ENCODE measurements around the gene DAB2IP.
"Not testable (repeated sequence)": the region's sequence is repeated elsewhere in the genome, so short reads cannot be mapped to it uniquely, and the experiment has no call there.

- TF ChIP-seq, protein P1, sequence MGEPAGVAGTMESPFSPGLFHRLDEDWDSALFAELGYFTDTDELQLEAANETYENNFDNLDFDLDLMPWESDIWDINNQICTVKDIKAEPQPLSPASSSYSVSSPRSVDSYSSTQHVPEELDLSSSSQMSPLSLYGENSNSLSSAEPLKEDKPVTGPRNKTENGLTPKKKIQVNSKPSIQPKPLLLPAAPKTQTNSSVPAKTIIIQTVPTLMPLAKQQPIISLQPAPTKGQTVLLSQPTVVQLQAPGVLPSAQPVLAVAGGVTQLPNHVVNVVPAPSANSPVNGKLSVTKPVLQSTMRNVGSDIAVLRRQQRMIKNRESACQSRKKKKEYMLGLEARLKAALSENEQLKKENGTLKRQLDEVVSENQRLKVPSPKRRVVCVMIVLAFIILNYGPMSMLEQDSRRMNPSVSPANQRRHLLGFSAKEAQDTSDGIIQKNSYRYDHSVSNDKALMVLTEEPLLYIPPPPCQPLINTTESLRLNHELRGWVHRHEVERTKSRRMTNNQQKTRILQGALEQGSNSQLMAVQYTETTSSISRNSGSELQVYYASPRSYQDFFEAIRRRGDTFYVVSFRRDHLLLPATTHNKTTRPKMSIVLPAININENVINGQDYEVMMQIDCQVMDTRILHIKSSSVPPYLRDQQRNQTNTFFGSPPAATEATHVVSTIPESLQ (CRISPR knock-in tag; IDR thresholded peaks at IDR 0.05), result not testable (repeated sequence)
- TF ChIP-seq, protein P2, sequence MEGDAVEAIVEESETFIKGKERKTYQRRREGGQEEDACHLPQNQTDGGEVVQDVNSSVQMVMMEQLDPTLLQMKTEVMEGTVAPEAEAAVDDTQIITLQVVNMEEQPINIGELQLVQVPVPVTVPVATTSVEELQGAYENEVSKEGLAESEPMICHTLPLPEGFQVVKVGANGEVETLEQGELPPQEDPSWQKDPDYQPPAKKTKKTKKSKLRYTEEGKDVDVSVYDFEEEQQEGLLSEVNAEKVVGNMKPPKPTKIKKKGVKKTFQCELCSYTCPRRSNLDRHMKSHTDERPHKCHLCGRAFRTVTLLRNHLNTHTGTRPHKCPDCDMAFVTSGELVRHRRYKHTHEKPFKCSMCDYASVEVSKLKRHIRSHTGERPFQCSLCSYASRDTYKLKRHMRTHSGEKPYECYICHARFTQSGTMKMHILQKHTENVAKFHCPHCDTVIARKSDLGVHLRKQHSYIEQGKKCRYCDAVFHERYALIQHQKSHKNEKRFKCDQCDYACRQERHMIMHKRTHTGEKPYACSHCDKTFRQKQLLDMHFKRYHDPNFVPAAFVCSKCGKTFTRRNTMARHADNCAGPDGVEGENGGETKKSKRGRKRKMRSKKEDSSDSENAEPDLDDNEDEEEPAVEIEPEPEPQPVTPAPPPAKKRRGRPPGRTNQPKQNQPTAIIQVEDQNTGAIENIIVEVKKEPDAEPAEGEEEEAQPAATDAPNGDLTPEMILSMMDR (IDR thresholded peaks at IDR 0.05), result not testable (repeated sequence)
- TF ChIP-seq ETV6 (CRISPR knock-in tag; IDR thresholded peaks at IDR 0.05); USF2 (CRISPR knock-in tag; IDR thresholded peaks at IDR 0.05); PRDM15 (CRISPR knock-in tag; IDR thresholded peaks at IDR 0.05); FOXJ3 (CRISPR knock-in tag; IDR thresholded peaks at IDR 0.05; ENCODE audit: borderline replicate concordance); RORB (CRISPR knock-in tag; IDR thresholded peaks at IDR 0.05); ZNF423 (CRISPR knock-in tag; IDR thresholded peaks at IDR 0.05); FOXK1 (CRISPR knock-in tag; IDR thresholded peaks at IDR 0.05): not testable (repeated sequence)
- TF ChIP-seq, protein P3, sequence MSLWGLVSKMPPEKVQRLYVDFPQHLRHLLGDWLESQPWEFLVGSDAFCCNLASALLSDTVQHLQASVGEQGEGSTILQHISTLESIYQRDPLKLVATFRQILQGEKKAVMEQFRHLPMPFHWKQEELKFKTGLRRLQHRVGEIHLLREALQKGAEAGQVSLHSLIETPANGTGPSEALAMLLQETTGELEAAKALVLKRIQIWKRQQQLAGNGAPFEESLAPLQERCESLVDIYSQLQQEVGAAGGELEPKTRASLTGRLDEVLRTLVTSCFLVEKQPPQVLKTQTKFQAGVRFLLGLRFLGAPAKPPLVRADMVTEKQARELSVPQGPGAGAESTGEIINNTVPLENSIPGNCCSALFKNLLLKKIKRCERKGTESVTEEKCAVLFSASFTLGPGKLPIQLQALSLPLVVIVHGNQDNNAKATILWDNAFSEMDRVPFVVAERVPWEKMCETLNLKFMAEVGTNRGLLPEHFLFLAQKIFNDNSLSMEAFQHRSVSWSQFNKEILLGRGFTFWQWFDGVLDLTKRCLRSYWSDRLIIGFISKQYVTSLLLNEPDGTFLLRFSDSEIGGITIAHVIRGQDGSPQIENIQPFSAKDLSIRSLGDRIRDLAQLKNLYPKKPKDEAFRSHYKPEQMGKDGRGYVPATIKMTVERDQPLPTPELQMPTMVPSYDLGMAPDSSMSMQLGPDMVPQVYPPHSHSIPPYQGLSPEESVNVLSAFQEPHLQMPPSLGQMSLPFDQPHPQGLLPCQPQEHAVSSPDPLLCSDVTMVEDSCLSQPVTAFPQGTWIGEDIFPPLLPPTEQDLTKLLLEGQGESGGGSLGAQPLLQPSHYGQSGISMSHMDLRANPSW (CRISPR knock-in tag; conservative IDR thresholded peaks at IDR 0.05; ENCODE audit: low read depth), result not testable (repeated sequence)
Measured at GRCh38 chr9:121644040-121644439, 7.4 kb upstream of the DAB2IP start.
